Activated CD8-positive, alpha-beta memory T cell treated with anti-CD3 and anti-CD28 coated beads, Interleukin-2, amount 50 U/mL, for 4 hours (primary cell): ENCODE results near the gene CTBP2.

ENCODE experiments used
- DNase-seq: peaks from one replicate; pipeline ENCODE4 v3.0.0-alpha.2; 2020

CTBP2 gene

DNA sequence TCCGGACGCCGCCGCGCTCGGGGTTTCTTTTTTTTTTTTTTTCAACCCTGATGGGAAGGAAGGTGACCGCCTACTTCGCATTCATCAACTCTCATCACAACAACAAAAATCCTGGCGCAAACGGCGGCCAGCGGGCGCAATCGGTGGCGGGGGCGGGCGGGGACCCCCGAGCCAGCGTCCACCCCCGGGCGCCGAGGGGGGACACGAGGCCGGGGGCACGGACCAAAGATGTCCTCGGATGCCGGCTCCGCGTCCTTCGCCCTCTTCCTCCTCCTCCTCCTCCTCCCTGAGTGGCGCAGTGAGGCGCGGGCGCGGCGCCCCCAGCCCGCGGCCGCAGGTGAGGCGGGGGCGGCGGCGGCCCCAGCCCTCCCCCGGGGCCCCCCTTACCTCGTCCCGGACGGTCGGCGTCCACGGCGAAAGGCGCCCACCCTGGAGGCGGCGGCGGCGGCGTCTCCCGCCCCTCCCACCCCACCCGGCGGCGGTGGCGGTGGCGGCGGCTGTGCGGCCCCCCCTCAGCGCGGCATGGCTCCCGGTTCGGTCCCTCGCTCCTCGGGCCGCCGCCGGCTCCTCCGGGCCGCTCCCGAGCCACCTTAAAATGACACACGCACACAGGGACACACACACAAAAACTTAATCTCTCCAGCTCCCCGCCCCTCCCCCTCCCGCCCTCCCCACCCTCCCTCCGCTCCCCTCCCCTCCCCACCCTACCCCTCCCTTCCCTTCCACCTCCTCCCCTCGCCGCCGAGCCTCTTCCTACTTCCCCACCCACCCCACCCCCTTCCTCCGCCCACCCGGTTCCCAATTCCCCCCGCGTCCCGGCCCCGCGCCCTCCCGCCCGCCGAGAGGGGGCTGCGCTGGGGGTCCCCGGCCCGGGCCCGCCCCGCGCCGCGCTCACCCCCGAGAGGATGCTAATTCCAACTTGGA is at the start of gene CTBP2:
TSS of gene CTBP2 (minus strand) at position 632 of the 924 bp plus-strand sequence.
- DNase-seq, result no peak

DNA sequence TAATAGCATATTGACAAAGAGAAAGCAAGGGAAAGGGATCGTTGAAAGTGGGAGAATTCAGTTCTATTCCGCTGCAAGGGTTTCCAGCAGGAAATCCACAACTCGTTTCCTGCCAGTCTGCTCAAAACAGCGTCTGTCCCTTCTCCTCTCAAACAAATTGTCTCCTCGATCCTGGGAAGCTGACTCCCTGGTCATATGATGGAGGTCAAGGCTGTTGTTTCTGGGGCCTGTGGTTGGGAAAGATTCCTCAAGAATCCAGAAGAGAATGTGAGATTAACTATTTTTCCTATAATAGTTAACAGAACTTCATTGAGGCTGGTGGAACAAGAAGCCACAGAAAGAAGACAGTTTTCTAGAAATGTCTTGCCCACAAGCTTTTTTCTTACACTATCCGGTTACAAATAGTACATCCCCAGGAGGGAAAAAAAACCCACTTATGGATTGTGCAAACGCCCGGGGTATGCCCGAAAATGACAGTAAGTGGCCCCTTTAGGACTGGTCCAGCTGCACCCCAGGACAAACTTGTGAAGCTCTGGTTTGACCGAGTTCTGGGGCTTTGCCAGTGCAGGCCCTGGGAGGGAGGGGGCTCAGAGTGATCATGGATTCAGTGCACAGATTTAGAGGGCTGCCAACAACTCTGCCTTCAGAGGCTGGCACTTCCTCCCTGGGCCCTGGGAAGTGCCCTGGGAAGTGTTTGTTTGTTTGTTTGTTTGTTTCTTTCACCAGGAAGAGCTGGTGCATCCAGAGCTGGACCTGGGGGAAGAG is 49.4 kb upstream of the CTBP2 start:
- no peak for DNase-seq

DNA sequence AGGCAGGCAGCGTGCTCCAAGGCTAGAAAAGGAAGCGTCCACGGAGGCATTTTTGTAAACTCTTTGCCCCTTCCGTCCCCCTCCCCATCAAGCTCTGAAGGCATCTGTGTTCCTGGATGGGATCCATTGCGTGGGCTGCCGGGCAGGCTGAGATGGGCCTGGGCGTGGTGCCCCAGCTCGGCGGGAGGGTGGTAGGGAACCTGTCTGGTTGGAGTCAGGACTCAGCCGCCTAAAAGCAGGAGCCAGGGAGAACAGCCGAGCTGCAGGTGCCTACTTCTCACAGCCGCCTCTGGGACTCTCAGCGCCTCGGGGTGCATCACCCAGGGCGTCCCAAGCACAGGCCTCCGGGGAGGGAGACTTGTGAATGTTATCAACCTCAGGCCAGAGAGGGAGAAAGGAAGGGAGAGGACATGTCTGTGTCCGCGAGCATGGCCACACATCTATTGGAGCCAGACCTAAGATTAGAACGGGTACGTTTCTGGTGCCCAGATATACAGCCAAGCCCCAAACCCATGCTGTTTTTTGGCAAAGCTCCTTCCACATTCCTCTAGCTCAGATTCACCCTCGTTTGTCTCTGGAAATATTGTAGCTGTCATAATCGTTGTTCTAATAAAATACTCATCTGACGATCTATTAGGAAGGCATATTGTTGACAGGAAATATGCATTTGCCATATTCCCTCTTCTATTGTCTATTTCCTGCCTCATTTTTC is 48.6 kb upstream of the CTBP2 start:
- DNase-seq, result no peak

DNA sequence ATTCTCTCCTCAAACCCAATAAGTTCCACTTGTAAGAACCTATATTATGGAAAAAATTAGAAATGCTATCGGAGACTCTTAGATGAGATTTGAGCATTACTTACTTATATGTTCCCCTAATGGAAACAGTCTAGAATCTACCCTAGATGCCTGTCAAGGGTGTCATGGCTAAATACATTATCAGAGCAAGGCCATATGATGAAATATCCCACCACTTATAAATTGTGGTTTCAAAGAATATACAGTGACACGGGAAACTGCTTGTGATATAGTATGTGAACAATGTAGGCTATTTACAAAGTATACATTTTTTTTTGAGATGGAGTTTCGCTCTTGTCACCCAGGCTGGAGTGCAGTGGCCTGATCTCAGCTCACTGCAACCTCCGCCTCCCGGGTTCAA is 46.3 kb upstream of the CTBP2 start:
- no peak for DNase-seq

DNA sequence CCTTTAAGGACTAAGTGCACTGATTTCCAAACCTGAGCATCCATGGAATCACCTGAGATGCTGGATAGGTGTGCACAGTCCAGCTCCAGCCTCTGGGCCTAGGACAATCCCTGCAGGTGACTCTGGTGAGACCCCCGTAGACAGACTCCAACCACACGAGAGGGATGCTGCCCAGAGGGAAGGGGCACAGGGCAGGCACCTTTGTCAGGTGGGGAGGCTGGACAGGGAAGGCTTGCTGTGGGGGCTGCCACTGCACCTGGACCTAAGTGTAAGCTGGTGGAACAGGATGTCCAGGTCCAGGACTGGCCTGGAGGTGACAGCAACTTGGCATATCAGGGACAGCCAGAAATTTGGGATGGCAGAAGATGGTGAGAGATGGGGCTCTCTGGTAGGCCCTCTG is 45.1 kb upstream of the CTBP2 start:
- no peak for DNase-seq

DNA sequence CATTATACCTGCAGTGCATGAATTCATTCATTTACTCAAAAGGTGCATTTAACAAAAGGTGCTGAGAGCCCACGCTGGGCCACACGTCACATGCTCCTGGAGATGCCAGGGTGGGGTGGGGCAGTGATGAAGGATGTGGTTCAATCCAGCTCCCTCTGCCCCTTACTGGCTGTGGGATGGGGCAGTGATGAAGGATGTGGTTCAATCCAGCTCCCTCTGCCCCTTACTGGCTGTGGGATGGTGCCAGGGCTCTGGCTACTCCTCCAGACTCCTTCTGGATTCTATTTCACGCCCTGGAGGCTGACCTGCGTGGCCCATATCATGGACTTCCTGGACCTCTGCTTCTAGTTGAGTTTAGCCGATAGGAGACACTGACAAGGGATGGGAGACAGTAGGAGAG is 44.0 kb upstream of the CTBP2 start:
- DNase-seq, result no peak

DNA sequence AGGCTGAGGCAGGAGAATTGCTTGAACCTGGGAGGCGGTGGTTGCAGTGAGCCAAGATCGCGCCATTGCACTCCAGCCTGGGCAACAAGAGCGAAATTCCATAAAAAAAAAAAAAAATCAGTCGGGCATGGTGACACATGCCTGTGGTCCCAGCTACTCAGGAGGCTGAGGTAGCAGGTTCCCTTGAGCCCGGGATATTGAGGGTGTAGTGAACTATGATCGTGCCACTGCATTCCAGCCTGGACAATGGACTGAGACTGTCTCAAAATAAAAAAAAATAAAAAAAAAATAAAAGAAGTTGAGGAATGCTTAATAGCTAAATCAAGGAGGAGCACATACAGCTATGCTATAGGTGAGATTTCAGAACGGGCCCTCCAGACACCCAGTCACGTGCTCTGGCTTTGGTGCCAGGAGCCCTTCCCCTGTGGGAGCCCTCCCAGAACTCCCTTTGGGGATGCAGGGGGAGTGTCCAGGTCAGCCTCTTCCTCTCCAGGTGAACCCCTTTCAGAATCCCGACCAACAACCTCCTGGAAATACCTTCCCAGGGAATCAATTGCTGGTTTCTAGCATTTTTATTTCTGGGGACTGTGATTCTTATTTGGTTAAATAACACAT is 42.9 kb upstream of the CTBP2 start:
- no peak for DNase-seq

DNA sequence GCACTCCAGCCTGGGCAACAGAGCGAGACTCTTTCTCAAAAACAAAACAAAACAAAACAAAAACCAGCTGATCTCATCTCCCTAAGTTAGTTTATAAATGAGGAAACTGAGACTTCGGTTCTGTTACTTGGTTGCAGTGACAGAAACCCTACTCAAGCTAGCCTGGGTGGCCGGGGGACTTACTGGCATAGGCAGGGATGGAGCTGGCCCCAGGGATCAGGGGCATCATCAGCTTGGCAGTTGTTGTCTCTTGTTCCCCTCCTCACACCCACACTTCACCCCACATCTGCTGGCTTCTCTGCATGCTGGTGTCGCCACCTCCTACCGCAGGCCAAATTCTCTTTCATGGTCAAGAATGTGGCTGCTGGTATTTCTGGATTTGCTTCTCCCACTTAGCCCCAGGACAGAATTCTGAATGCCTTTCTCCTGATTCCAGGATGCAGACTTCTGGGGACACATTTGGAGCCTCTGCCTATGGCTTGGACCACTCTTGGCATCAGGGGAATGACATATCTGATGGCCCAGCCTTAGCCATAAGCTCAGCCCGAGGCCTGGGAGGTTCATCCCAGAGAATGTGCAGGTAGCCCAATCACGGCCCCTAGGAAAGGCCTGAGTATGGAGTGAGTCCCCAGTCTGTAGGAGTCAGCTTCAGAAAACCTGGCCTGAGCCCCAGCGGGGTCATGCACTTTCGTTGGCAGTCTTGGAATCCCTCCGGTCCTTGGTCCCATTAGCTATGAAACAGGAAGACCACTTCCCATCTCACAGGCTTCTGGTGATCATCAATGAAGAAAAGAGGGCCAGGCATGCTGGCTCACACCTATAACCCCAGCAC is 41.6 kb upstream of the CTBP2 start:
- DNase-seq, result no peak

DNA sequence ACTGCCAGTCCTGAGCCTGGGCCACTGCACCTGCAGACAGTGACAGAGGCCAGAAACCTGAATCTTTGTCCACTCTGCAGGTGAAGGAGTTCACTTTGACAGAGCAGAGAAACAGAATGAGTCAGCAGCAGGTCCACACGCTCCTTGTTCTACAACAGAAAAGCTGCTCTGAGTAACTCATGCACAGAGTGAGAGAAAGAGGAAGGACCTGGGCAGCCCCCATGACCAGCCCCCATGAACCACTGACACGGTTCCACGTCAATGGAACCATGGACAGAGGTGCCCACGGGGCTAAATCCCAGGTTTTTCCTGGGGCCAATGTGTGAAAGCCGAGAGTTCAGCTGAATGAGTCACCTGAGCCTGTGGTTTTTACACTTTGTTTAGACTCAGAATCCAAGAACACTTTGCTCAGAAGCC is 40.8 kb upstream of the CTBP2 start:
- DNase-seq, result no peak

DNA sequence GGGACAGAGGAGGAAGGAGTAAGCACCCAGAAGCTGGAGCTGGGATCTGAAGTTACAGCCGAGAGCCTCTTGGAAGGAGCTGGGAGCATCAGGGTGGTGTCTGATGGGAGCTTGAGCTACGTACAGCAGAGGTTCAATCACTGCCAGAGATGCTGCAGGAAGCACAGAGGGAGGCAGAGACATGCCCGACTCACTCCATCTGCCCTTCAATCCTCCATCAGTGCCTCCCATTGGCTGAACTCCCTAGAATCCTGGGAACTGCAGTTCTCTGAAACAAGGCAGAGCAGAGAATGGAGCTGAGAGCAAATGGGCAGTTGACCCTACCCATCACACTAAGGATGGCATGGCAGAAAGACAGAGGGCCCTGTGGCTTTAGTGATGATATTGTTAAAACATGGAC is 40.0 kb upstream of the CTBP2 start:
- no peak for DNase-seq

DNA sequence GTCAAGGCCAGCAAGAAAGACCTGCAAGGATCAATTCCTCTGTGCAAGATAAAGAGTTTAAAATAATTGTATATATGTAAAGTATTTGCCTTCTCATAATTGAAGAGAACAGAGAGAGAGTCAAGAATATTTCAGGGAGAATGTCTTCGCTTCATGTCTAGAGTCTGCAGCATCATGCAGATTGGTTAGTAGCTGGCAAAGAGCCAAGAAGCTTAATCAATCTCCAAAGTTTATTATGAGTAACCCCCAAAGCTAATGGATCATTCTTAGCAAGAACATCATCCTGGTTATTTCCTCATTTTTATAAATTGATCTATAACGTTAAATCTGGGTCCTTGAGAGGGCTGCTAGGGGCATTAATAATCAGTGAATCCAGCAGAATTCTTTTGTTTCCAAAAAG is 38.9 kb upstream of the CTBP2 start:
- DNase-seq, result no peak

DNA sequence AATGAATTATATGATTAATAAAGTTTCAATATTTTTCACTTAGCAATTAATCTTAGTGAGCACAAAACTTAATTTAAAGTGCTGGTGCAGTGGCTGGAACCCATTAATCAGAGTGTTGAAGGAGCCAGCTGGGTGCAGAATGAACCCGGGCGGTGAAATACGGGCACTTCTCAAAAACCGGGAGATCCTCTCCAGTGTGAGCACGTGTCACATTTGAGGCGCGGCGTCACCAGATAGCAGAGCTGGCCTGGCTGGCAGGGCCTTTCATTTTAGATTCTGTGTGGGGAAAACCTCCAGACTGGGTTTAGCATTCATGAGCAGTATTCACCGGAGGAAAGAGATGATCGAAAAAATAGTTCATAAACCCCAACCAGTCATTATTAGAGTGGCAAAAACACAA is 34.5 kb upstream of the CTBP2 start:
- DNase-seq, result no peak

DNA sequence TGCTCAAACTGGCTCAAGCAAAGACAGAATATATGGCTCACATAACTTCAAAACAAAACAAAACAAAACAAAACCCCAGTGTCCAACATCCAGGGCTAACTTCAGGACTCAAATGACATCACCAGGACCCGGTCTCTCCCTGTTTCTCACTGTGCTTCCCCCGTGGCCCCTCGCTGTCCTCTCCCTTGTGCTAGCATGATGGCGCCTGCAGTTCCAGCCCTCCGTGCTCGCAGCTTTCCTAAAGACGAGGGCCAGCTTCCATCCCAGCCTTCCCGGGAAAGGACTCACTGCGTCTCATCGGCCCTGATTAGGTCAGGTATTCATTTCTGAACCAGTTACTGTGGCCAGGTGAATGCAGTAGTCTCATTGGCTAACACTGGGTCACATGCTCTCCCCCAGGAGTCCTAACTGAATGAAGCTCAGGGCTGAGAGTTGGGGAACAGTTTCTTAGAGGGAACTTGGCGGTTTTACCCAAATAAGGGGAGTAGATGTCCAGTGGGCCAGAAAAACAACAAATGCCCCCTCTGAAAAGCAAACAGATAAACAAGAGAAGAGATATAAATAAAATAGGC is 33.0 kb upstream of the CTBP2 start:
- no peak for DNase-seq

DNA sequence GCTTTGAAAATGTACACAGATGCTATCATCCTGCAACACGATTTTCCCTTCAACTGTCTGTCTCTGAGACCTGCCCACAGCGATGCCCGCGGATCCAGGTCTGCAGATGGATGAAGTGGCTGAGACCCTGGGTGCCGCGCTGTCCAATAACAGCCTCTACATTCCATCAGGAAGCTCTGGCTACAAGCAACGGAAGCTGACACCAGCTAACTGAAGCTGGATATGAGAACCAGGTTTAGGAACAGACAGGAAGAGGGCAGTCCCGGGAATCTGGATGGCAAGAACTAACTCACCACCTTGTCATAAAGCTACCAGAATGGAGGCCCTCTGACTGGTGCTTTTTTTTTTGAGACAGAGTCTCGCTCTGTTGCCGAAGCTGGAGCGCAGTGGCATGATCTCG is 32.3 kb upstream of the CTBP2 start:
- DNase-seq, result no peak

DNA sequence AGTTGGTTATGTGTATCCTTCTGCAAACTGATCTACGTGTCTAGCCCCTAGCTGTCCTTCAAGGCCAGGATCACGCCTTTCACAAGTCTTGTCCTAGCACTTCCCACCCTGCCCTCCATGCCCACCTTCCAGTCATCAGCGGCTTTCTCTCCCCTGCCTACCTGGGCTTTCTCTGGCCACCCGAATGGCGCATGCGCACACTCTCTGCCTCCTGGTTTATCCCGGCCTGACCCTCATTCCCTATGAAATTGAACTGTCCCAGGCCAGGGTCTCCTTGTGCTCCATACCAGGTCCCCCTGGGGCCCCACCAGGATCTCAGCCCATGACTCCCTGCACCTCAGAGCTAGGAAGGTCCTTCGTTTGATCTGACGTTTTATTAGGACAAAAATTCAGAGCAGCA is 31.6 kb upstream of the CTBP2 start:
- DNase-seq, result no peak

DNA sequence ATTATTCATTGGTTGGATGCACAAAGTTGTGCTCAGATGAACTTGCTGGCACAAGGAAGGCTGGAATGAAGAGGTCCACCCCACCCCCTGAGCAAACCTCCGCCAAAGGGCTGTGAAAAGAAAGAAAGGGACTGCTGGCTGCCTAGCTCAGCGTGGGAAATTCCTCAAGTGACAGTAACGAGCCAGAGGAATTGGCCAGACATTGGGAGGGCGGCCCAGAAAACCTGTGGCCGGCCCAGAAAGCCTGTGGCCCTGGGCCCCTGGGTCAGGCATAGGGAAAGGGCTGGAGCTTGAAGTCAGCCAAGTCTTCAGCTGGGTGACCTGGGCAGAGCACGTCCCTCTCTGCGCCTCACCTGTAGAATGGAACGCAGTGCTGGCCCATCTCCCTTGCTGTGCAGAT is 30.6 kb upstream of the CTBP2 start:
- no peak for DNase-seq

DNA sequence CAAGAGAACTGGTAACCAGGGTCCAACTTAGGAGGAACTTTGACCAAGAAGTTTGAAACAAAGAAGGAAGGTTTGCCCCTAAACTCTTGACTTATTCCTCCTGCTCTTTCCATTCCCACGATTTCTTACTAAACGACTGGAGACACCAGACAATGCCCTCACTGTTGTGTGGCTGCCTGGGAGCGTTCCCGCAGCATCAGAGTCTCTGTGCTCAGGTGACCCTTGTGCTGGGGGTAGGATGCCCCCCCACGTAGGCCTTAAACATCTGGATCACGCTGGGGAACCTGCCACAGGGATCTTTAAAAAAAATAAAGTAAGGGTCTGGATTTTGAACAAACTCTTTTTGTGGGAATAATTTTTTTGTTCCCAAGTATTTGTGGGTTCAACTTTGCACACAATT is 30.1 kb upstream of the CTBP2 start:
- DNase-seq, result no peak

DNA sequence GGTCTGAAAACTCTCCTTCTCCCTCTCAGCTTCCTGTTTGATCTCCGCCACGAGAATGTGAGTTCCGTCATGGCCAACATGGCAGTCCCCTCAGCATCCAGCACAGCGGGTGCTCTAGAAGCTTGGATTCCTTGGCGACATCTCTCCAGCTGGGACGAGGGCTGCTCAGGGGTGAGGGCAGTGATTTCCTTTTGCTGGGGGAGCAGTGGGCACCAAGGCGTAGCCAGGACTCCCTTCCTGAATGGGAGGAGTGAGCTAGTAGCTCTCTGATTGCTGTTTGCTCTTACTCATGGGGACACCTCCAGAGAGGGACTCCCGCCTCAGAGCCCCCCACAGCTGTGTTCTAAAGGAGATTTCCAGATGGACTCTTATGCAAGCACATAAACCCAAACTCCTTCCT is 28.8 kb upstream of the CTBP2 start:
- no peak for DNase-seq

DNA sequence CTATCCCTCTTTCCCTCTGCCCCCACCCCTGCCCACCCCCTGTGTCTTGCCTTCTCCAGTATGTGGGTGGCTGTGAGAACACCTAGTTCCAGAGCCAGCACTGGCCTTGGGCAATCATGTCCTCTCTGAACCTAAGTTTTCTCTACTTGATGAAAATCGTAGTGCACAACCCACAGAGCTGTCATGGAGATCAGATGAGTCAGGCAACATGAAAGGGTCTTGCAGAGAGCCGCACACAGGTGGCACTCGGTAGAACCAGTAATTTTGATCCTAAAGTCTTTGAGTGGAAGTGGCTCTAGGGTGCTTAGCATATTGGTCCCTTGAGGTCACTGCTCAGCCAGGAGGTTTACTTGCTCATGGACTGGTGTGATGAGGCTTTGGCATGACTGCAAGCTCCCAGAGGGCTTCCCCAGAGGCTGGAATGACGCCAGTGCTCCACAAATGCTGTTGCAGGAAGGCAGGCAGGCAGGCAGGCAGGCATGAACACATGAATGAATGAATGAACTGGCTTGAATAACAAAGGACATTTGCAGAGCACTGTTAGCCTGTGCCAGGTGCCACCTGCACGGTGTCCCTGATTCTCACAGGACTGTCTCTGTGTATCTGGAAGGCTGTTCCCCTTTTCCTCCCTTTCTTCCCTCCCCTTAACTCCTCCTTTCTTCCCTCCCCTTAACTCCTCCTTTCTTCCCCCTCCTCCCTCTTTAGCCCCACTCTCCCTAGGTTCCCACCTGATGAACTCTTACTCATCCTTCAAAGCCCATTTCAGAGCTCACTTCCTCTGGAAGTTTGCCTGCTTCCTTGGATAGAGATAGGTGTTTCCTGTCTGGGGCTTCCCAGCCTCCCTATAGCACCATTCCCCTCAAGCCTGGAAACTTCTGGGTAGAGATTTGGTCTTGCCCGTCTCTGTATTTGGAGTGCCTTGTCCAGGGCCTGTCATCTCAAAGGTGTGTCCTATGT is 27.2 kb upstream of the CTBP2 start:
- no peak for DNase-seq

DNA sequence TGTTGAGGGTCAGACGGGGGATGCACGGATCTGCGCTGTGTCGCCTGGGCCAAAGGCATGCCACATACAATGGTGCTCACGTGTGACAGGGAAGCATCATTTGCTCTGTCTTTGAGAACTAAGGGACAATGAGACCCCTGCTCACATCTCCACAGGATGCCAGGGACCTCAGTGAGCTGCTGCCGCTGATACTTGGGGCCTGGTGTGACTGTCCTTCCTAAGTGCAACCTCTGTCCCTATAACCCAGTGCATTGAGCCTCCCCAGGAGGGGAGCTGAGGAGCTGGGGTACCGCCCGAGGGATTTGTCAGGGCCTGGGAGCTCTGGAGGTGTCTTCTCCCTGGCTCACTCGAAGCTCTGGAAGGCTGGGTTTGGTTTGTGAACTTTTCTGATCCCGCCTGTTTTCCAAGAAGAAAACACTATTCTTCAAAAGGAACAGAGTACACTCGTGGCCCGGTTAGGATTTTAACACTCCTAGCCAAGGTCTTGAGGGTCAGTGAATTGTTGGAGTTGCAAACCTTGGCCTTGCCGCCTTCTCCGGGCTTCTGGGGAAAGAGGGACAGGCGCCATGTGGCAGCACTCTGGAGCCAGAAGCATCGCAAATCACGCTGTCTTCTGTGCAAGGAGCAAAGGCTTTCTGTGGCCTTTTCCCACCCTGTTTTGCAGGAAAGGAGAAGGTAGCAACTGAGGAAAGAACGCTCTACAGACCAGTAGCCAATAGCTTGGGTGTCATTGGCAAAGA is 26.2 kb upstream of the CTBP2 start:
- DNase-seq, result no peak
